ENCODE data around the gene PEMT. TPM values are rescaled to one million over a fixed set of nuclear protein-coding genes. Genes with fewer than 3 reads are reported as not detected.

Gene PEMT
- total and polyA plus RNA-seq, 9 of the 15 experiments (the other 6 are each of a cell fraction or from before 2014, with no cell fraction given): 1.4 to 36.4 (median 13.6) TPM

- Histone ChIP-seq H3K9me3 (replicated peaks; ENCODE audit: control insufficient read depth, insufficient read depth, low read depth, low read length) (no peaks in the 10 kb centered on the region), H3K79me2 (ENCODE audit: control insufficient read depth, insufficient read depth, low read length) (no peaks in the 10 kb centered on the region), H3K27me3 (ENCODE audit: control insufficient read depth in 2 of 2, insufficient read depth in 2 of 2, low read length in 2 of 2) (no peaks in the 10 kb centered on the region), H3K9me1 (ENCODE audit: control insufficient read depth, insufficient read depth, low read length) (no peaks in the 10 kb centered on the region), H3K36me3 (ENCODE audit: control insufficient read depth, insufficient read depth, low read length) (peaks cover 3% of the 10 kb centered on the region; the same call in 1 of the 3 replicates), H3K4me1 (replicated peaks in 1 of 2; ENCODE audit: control insufficient read depth in 2 of 2, insufficient read depth in 2 of 2, low read length in 2 of 2) (peaks cover 0 to 4% of the 10 kb centered on the region in 2 experiments; a peak in 2 of 5 replicates), H3K4me3 (no peak overlapping the region), H3K27ac (ENCODE audit: extremely low read depth, low read depth, low read length) (no peak overlapping the region), H3K4me2 (ENCODE audit: insufficient read depth, low read length) (no peak overlapping the region), H3K9ac (ENCODE audit: insufficient read depth in 1 of 2, low read depth in 2 of 2, low read length in 2 of 2) (no peak overlapping the region), H2AFZ (ENCODE audit: low read depth, low read length) (no peak overlapping the region), H4K20me1 (replicated peaks; ENCODE audit: control insufficient read depth, insufficient read depth, low read length) (no peaks in the 10 kb centered on the region; the same call in 1 of the 2 replicates)
- in situ Hi-C loops (cut with MboI): no loop called here
- POLR2A ChIA-PET: interaction anchor here (0.6 kb wide), 3 partner anchors 59 to 399 kb away, joined by 3 read pairs; no protein-coding TSS in a partner anchor
- intact Hi-C loops (cut with micrococcal nuclease): no loop called here
- CTCF ChIA-PET (ENCODE audit: low intra/inter-chr PET ratio): interaction anchor here (1.3 kb wide), 1 partner anchor 76 kb away, joined by 4 read pairs; the partner anchor contains the start of gene RASD1
- DNase-seq (ENCODE audit: extremely low read depth in 1 of 4, low spot score in 3 of 4): no peak
- BruUV-seq (replicated peaks): no TSS peak
- WGBS (ENCODE audit: insufficient coverage, low coverage, missing lambda C conversion rate): 61% methylated on average over 15 of the region's 15 CpGs
- no peak for FAIRE-seq
- no peak for ATAC-seq
- TF ChIP-seq ZNF57 (CRISPR knock-in tag; IDR thresholded peaks at IDR 0.05) (no peak), CBX3 (IDR thresholded peaks at IDR 0.05; ENCODE audit: borderline replicate concordance in 1 of 2, low read length in 2 of 2) (no peak), FOXA1 (IDR thresholded peaks at IDR 0.05; ENCODE audit: borderline replicate concordance) (no peak), NFE2 (IDR thresholded peaks at IDR 0.05; ENCODE audit: low read depth) (no peak), CTCFL (IDR thresholded peaks at IDR 0.05; ENCODE audit: borderline replicate concordance, insufficient read depth, low read depth, low read length, poor library complexity, severe bottlenecking) (no peak), ARHGAP35 (IDR thresholded peaks at IDR 0.05; ENCODE audit: partially characterized antibody) (no peak)
These were observed 19.3 kb downstream of the PEMT start for GRCh38 chr17:17572010-17572785.

All from K562 (cell line).